Coronary artery (tissue), 2 donors: ENCODE data around the gene NKAIN2.

Experiments used
- DNase-seq: peaks from one replicate; pipeline ENCODE4 v3.0.0-alpha.2; 2017; ENCODE audit warnings: low spot score
- H3K27ac ChIP-seq, 2 donors: fragments of 200-600 bp; sonication (generic); one replicate each; pipeline ENCODE4 v1.5.1; 2016 to 2019
- H3K4me3 ChIP-seq: fragments of 200-600 bp; sonication (generic); 2 replicates; pipeline ENCODE4 v1.5.1; 2016; ENCODE audit warnings: mild to moderate bottlenecking, moderate library complexity
- CTCF ChIP-seq: fragments of 200-600 bp; sonication (generic); IDR thresholded peaks from one replicate; pipeline ENCODE4 v1.5.1; 2019; ENCODE audit warnings: antibody characterized with exemption

Gene NKAIN2

GRCh38 chr6:124200661-124201060 is 397.0 kb downstream of the NKAIN2 start:
- no peak overlapping the region for H3K27ac ChIP-seq
- TF ChIP-seq CTCF = no peak
- DNase-seq = no peak
- H3K4me3 ChIP-seq = no peak overlapping the region

GRCh38 chr6:124203101-124203811 is 399.6 kb downstream of the NKAIN2 start:
- no peak overlapping the region for H3K27ac ChIP-seq
- no peak for DNase-seq
- H3K4me3 ChIP-seq = no peak overlapping the region
- no peak for TF ChIP-seq CTCF

GRCh38 chr6:124203812-124204167 is 400.1 kb downstream of the NKAIN2 start:
- Histone ChIP-seq H3K4me3 (no peak overlapping the region), H3K27ac (no peak overlapping the region)
- TF ChIP-seq CTCF = no peak
- no peak for DNase-seq

GRCh38 chr6:124205921-124206320 is 402.3 kb downstream of the NKAIN2 start:
- no peak overlapping the region for H3K27ac ChIP-seq
- no peak overlapping the region for H3K4me3 ChIP-seq
- DNase-seq = no peak
- no peak for TF ChIP-seq CTCF

- Histone ChIP-seq H3K4me3 (no peak overlapping the region), H3K27ac (no peak overlapping the region)
- no peak for TF ChIP-seq CTCF
- no peak for DNase-seq
Observed at GRCh38 chr6:124223611-124224345, 420.1 kb downstream of the NKAIN2 start.

GRCh38 chr6:124226396-124226795 is 422.7 kb downstream of the NKAIN2 start:
- no peak for DNase-seq
- Histone ChIP-seq H3K4me3 (no peak overlapping the region), H3K27ac (no peak overlapping the region)
- TF ChIP-seq CTCF = no peak

- H3K4me3 ChIP-seq = no peak overlapping the region
- no peak overlapping the region for H3K27ac ChIP-seq
- no peak for DNase-seq
- TF ChIP-seq CTCF = no peak
Observed at GRCh38 chr6:124233221-124233620, 429.6 kb downstream of the NKAIN2 start.
